ENCODE results near the gene AFAP1. TPM values are rescaled to one million over a fixed set of nuclear protein-coding genes. Genes with fewer than 3 reads are reported as not detected.

Gene AFAP1
- total RNA-seq, 2 donors from 2014 or later = 32.1 to 40.1 TPM

DNA sequence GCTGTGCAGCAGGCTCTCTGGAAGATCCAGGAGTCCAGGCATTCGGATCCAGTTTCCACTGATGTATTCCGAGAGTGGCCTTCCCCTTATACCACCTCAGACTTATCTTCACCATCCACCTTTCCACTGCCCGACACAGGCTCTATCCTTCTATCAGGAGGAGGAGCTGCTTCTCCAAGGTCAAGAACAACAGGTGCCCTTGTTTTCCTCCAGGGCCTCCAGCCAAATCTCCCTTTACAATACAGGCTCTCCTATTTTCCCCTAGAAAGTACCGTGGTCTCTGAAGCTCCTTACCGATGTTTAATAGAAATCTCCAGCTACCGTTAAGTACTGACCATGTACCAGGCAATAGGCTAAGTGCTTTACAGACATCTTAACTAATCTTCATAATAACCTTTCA lies 61.3 kb downstream of the AFAP1 start:
- ATAC-seq (ENCODE audit: insufficient number of reproducible peaks, low FRiP score, low read depth) (no peak), DNase-seq (ENCODE audit: low spot score) (no peak)
- Histone ChIP-seq H3K4me3 (no peak overlapping the region), H3K4me1 (ENCODE audit: control insufficient read depth in 1 of 2, low read depth in 2 of 2) (peaks cover 15 to 57% of the 10 kb centered on the region in 2 donors), H3K36me3 (no peaks in the 10 kb centered on the region), H3K27me3 (replicated peaks; ENCODE audit: insufficient read depth) (no peaks in the 10 kb centered on the region), H3K9me3 (no peaks in the 10 kb centered on the region), H3K27ac (peak overlapping the region; percentile 19 to 66)
- TF ChIP-seq, protein P1, sequence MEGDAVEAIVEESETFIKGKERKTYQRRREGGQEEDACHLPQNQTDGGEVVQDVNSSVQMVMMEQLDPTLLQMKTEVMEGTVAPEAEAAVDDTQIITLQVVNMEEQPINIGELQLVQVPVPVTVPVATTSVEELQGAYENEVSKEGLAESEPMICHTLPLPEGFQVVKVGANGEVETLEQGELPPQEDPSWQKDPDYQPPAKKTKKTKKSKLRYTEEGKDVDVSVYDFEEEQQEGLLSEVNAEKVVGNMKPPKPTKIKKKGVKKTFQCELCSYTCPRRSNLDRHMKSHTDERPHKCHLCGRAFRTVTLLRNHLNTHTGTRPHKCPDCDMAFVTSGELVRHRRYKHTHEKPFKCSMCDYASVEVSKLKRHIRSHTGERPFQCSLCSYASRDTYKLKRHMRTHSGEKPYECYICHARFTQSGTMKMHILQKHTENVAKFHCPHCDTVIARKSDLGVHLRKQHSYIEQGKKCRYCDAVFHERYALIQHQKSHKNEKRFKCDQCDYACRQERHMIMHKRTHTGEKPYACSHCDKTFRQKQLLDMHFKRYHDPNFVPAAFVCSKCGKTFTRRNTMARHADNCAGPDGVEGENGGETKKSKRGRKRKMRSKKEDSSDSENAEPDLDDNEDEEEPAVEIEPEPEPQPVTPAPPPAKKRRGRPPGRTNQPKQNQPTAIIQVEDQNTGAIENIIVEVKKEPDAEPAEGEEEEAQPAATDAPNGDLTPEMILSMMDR (IDR thresholded peaks at IDR 0.05) = no peak

DNA sequence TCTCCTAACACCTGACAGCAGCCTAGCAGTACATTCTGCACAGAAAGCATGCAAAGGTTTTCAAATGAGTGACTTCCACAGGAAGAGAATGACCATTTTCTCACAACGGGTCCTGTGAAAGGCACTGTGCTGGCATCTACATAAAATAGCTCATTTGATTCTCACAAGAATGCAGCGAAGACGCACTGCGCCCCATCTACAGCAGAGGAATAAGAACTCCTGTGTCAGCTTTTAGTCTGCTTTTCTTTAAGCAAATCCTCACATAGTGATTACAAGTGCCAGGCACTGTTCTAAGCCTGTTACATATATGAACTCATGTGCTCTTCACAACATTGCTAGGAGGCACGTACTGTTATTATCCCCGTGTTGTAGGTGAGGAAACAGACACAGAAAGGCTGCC lies 62.5 kb downstream of the AFAP1 start:
- Histone ChIP-seq H3K27ac (peak overlapping the region; percentile 13 to 41), H3K9me3 (no peaks in the 10 kb centered on the region), H3K4me3 (no peak overlapping the region), H3K27me3 (replicated peaks; ENCODE audit: insufficient read depth) (no peaks in the 10 kb centered on the region), H3K4me1 (ENCODE audit: control insufficient read depth in 1 of 2, low read depth in 2 of 2) (peaks cover 19 to 62% of the 10 kb centered on the region in 2 donors), H3K36me3 (no peaks in the 10 kb centered on the region)
- TF ChIP-seq, protein P1 (IDR thresholded peaks at IDR 0.05) = no peak
- DNase-seq (ENCODE audit: low spot score) (no peak), ATAC-seq (ENCODE audit: insufficient number of reproducible peaks, low FRiP score, low read depth) (no peak)

DNA sequence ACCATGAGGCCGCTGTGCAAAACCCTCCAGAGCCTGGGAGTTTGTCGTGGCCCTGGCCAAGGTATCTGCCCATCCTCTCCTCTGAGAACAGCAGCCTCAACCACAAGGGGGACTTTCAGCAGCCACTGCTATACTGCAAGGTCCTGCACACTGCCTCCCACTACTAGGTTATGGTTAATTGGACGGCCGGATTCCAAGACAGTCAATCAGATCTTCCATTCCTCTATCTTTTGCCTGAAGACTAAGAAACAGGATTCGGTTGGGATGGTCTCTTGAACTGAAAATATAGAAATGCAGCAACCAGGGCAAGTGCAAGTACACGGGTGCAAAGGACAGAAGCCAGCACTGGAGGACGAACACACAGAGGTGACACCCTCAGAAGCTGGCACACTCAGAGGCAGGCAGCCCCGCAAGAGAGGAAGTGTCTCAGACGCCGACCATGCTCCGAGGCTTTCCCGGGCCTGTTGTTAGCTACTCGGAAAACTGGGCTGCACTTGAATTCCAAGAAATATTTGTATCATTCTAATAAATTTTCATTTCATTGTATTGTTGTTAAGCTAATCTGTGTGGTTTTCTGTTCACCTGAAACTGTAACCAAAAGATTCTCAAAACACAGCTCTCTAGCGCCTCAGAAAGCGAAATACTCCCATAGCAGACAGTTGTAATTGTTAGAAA lies 63.3 kb downstream of the AFAP1 start:
- Histone ChIP-seq H3K36me3 (no peaks in the 10 kb centered on the region), H3K4me3 (peak overlapping the region; percentile 44), H3K9me3 (no peaks in the 10 kb centered on the region), H3K27me3 (replicated peaks; ENCODE audit: insufficient read depth) (no peaks in the 10 kb centered on the region), H3K27ac (peak overlapping the region; percentile 13 to 41), H3K4me1 (ENCODE audit: control insufficient read depth in 1 of 2, low read depth in 2 of 2) (peaks cover 27 to 71% of the 10 kb centered on the region in 2 donors)
- DNase-seq (ENCODE audit: low spot score) (no peak), ATAC-seq (ENCODE audit: insufficient number of reproducible peaks, low FRiP score, low read depth) (no peak)
- TF ChIP-seq, protein P1 (IDR thresholded peaks at IDR 0.05) = peak; percentile 44

DNA sequence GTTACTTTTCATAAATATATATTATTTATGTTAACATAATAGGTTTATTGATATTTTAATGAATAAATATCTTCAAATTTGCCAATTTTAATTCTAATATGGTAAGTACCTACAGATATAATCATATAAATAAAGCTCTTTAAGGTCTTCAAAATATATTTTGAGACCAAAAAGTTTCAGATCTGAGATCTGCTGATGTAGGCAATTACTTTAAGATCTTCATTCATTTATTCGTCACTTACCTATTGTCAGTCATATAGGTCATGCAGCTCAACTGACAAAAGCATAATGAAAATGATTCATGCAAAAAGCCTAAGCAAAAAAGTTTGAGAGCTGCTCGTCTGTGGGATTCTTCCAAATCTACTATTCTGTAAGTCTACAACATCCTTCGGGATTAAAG lies 64.8 kb downstream of the AFAP1 start:
- H3K4me1 ChIP-seq (ENCODE audit: control insufficient read depth in 1 of 2, low read depth in 2 of 2) = peaks cover 27 to 68% of the 10 kb centered on the region in 2 donors
- no peak overlapping the region for H3K27ac ChIP-seq
- TF ChIP-seq, protein P1 (IDR thresholded peaks at IDR 0.05) = no peak
- H3K36me3 ChIP-seq = no peaks in the 10 kb centered on the region
- H3K27me3 ChIP-seq (replicated peaks; ENCODE audit: insufficient read depth) = no peaks in the 10 kb centered on the region
- no peak for ATAC-seq (ENCODE audit: insufficient number of reproducible peaks, low FRiP score, low read depth)
- no peaks in the 10 kb centered on the region for H3K9me3 ChIP-seq
- H3K4me3 ChIP-seq = no peak overlapping the region
- no peak for DNase-seq (ENCODE audit: low spot score)

DNA sequence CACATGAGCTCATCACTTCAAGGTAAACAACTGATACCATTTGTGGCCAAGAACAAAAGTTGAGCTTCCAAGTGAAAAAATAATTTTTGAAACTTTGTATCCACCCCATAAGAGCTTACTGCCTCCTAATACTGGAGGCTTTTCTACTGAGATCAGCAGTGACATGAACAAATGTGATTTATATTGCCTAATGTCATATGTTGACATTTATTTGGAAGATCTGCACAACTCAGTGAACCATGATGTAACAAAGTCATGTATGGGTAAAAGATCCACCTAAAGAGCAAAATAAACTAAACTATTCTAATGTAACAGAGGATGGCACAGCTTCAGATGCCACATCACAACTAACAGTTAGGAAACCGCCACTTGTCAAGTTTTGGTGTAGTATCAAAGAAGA lies 65.8 kb downstream of the AFAP1 start:
- Histone ChIP-seq H3K36me3 (no peaks in the 10 kb centered on the region), H3K27me3 (replicated peaks; ENCODE audit: insufficient read depth) (no peaks in the 10 kb centered on the region), H3K9me3 (no peaks in the 10 kb centered on the region), H3K4me1 (ENCODE audit: control insufficient read depth in 1 of 2, low read depth in 2 of 2) (peaks cover 18 to 58% of the 10 kb centered on the region in 2 donors), H3K4me3 (no peak overlapping the region), H3K27ac (no peak overlapping the region)
- DNase-seq (ENCODE audit: low spot score) = no peak
- TF ChIP-seq, protein P1 (IDR thresholded peaks at IDR 0.05) = no peak
- ATAC-seq (ENCODE audit: insufficient number of reproducible peaks, low FRiP score, low read depth) = no peak

All from thoracic aorta (tissue), 2 donors.